Stimulated activated CD4-positive, alpha-beta T cell treated with anti-CD3 and anti-CD28 coated beads, TNF-alpha, amount 100 ng/mL, for 1 hour (primary cell): ENCODE results near the gene ZNF213.
"Not testable (repeated sequence)": the region's sequence is repeated elsewhere in the genome, so short reads cannot be mapped to it uniquely, and the experiment has no call there.

ENCODE experiments used
- DNase-seq, 3 donors: peaks; one replicate each; pipeline ENCODE4 v3.0.0-alpha.2; 2020; ENCODE audit warnings: low read depth in 3 of 3, low spot score in 1 of 3

Gene ZNF213

DNA sequence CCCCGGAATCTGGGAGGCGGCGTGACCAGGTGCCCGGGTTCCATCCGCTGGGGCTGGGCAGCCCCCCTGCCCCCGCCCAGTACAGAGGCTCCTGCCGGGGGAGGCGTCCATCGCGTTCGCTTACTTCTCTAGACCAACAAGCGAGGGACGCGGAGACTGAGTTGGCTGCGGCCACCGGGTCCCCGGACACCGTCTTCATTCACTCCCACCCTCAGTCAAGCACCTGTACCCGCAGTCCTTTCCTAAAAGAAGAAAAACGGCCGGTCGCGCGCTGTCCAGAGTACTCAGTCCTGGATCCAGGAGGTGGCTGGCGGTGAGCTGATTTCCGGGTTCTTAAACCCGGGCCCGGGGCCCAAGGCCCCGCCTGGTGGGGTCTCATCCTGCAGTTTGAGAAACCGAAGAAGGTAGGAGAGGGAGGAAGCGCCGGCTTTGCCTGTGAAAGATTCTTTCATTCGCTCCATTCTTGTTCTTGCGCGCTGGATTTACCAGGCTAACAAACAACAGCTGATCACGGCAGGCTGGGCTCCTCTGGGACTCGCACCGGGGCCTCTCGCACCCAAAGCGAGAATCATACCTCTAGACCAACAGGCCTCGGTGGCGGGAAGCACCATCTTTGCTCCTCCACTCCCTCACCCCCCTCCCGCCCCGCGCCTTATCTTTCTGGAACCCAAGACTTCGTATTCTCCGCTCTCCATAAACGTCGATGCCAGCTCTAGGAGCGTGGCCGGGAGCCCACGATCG is 35.8 kb downstream of the ZNF213 start:
- DNase-seq = no peak

GRCh38 chr16:3171181-3171854 is 36.5 kb downstream of the ZNF213 start:
- peak in 1 of 3 donors; percentile 24 for DNase-seq

DNA sequence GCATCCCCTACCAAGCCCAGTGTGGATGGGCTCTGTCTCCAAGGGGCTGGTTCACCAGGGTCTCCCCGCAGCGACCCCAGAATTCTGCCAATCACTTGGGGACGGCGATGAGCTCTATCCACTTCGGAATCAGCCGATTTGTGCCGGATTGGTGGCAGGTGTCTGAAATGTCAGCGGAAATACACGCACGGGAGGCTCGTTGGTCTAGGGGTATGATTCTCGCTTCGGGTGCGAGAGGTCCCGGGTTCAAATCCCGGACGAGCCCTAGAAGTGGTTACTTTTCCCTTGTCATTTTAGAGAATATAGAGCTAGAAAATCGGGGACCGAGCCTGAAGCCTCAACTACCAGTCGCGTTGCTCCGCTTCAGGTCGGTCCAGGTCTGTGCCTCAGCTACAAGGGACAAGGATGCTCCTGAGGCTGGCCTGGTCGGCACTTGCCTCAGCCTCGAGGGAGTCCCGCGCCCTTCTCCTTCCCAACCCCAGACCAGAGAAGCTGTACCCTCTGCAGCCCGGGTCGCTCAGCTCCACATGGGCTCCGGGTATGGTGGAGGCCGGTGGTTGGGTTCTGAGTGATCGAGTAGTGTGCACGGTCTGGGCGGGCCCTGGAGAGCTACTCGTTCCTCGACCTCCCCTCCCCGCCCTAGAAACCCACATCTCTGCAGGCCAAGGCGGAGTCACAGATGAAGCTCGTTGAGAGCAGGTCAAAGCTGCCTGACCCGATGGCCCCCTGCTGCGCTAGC is 37.2 kb downstream of the ZNF213 start:
- DNase-seq = no peak

DNA sequence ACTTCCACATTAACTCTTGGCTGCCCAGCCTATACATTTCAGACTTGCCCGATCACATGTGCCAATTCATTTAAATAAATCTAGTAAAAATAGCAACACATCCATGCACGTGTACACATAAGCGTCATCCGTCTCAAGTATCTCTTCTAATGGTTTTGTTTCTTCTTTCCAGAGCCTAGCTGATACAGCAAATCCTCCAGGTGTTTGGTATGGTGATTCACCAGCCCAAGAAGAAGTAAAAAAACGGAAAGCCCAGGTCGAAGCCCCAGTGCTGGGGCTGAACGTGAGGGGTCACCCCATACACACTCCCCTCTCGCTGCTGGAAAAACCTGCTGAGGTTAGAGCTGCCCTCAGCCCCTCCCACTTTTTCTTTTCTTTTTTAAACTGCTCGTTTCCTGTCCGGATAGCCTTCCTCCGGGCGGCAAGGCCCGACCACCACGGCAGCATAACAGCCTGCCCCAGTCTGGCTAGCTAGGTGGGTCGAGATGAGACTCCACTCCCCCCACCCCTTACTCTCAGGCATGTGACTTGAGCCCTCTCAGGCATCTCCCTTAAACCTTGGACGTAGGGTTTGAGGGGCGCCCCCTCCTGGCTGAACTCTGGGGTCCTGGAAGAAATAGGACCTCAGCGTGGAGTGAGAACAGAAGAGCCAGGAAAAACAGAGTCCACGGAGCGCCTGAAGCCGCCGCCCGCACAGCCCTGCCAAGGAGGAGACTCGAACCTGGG is 39.2 kb downstream of the ZNF213 start:
- DNase-seq = no peak

DNA sequence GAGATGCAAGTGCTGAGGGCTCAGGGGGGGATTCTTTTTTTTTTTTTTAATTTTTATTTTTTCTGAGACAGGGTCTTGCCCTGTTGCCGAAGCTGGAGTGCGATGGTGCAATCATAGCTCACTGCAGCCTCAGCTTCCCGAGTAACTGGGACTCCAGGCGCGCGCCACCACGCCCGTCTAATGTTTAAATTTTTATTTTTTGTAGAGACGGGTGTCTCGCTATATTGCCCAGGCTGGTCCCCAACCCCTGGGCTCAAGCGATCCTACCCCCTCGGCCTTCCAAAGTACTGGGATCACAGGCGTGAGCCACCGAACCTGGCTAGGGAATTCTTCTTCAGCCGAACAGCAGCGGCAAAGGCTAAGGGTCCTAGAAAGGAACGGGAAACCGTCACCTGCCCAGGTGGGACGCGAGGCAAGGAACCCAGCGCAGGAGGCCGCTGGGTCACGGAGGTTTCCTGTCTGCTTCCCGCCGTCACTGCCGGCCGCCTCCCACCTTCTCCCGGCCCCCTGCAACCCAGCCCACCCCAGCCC is 39.9 kb downstream of the ZNF213 start:
- no peak for DNase-seq

- DNase-seq = no peak
These were observed 40.6 kb downstream of the ZNF213 start for GRCh38 chr16:3175157-3176093.

- no peak for DNase-seq
These were observed 44.8 kb downstream of the ZNF213 start for GRCh38 chr16:3179651-3180050.

DNA sequence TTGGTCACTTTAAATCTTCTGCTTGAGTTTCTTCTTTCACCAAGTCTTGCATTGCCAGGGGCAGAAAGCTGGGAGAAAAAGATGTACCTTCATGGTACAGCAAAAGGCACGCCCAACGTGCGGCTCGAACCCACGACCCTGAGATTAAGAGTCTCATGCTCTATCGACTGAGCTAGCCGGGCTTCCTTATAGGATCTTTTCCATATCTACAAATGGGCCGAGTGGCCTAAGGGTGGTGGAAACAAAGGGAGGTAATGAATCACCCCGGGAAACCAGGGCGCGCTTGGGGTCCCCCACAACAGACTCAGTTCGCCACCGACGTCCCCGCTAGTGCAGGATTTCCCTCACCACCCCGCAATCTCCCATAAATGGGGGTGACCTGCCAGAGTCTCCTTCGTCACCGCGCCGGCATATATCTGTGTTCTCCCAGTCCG is 45.6 kb downstream of the ZNF213 start:
- no peak for DNase-seq

- not testable (repeated sequence) for DNase-seq
These were observed 47.4 kb downstream of the ZNF213 start for GRCh38 chr16:3182293-3182607.

- DNase-seq = no peak
These were observed 48.0 kb downstream of the ZNF213 start for GRCh38 chr16:3182608-3183444.

- DNase-seq = no peak
These were observed 48.8 kb downstream of the ZNF213 start for GRCh38 chr16:3183445-3184139.

DNA sequence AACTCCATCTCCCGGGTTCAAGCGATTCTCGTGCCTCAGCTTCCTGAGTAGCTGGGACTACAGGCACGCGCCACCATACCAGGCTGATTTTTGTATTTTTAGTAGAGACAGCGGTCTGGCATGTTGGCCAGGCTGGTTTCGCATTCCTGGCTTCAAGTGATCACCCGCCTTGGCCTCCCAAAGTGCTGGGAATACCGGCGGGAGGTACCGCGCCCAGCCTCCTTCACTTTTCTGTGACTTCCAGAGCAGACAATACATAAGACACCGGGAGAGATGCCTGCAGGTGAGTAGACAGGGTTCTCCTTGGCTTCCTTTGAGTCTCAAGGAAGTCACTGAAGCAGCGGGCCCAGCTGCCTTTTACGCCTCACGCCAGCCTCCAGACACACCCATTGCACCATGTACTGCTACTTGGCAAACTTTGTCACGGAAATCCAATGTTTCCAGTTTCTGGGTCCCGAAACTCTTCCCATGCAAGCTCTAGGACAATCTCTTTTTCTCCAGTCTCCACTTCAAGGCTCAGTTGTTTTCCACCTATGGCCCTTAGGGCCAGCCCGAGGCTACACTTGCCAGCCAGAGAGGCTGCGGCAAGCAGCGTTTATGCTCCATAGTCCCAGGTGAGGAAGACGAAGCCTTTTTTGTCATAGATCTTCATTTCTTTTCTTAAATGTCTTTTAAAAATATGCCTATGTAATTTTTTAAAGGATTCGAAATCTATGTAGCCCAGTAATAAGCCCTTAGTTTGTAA is 52.3 kb downstream of the ZNF213 start:
- no peak for DNase-seq

- DNase-seq = no peak
These were observed 53.2 kb downstream of the ZNF213 start, which contains the start of gene OR1F1 for GRCh38 chr16:3187798-3188674. TSS of gene OR1F1 (plus strand) at chr16:3188204.

GRCh38 chr16:3188675-3188924 is 53.8 kb downstream of the ZNF213 start:
- DNase-seq = no peak

GRCh38 chr16:3188925-3189825 is 54.3 kb downstream of the ZNF213 start:
- DNase-seq = no peak

GRCh38 chr16:3189869-3190268 is 55.0 kb downstream of the ZNF213 start:
- no peak for DNase-seq
